HG02885 (cell line): ENCODE data around the gene GID4.

Experiments
- ATAC-seq: cut with Tn5 transposase; IDR thresholded peaks from one replicate; pipeline ENCODE4 v1.9.1; 2021; ENCODE audit warnings: mild to moderate bottlenecking; ENCODE audit not compliant: unreplicated experiment, poor library complexity

Gene GID4

GRCh38 chr17:18015593-18015992 is 23.6 kb upstream of the GID4 start:
- no peak for ATAC-seq

- ATAC-seq = no peak
Observed at GRCh38 chr17:18016426-18016825, 22.8 kb upstream of the GID4 start.

GRCh38 chr17:18017958-18018357 is 21.2 kb upstream of the GID4 start:
- no peak for ATAC-seq

GRCh38 chr17:18018411-18018921 is 20.7 kb upstream of the GID4 start:
- no peak for ATAC-seq

GRCh38 chr17:18019838-18020154 is 19.4 kb upstream of the GID4 start:
- ATAC-seq = no peak

GRCh38 chr17:18020971-18021370 is 18.2 kb upstream of the GID4 start:
- no peak for ATAC-seq

- ATAC-seq = no peak
Observed at GRCh38 chr17:18021372-18021771, 17.8 kb upstream of the GID4 start.

GRCh38 chr17:18025241-18025944 is 13.8 kb upstream of the GID4 start:
- ATAC-seq = peak; percentile 84

GRCh38 chr17:18025945-18026776 is 13.0 kb upstream of the GID4 start:
- peak; percentile 34 for ATAC-seq

GRCh38 chr17:18027280-18027679 is 11.9 kb upstream of the GID4 start:
- no peak for ATAC-seq

- no peak for ATAC-seq
Observed at GRCh38 chr17:18028114-18028951, 10.9 kb upstream of the GID4 start.

- ATAC-seq = no peak
Observed at GRCh38 chr17:18028952-18029540, 10.2 kb upstream of the GID4 start.

- no peak for ATAC-seq
Observed at GRCh38 chr17:18031955-18032354, 7.3 kb upstream of the GID4 start.

GRCh38 chr17:18033442-18034099 is 5.6 kb upstream of the GID4 start:
- peak; percentile 84 for ATAC-seq

GRCh38 chr17:18035704-18036103 is 3.5 kb upstream of the GID4 start:
- ATAC-seq = no peak

- ATAC-seq = no peak
Observed at GRCh38 chr17:18037486-18037885, 1.7 kb upstream of the GID4 start.

GRCh38 chr17:18038149-18038850 is 908 bp upstream of the GID4 start:
- no peak for ATAC-seq

- peak; percentile 38 for ATAC-seq
Observed at GRCh38 chr17:18039535-18040260, 490 bp downstream of the GID4 start.
